GM23338 (cell line): ENCODE data around the gene STXBP2.

Source experiments
- CREB1 ChIP-seq: fragments of 250-450 bp; sonication (Bioruptor Pico); IDR thresholded peaks from 2 replicates; pipeline ENCODE4 v1.5.0; 2020; ENCODE audit warnings: low read depth, mild to moderate bottlenecking, moderate library complexity
- CTCF ChIP-seq, 2 experiments: fragments of 200-600 bp in 1 of 2; sonication (generic) in 1 of 2; conservative IDR thresholded peaks; 2 replicates each; pipeline versions ENCODE4 v1.5.1 to v1.6.1; 2016 to 2017; ENCODE audit warnings: antibody characterized with exemption in 2 of 2, low read depth in 2 of 2, mild to moderate bottlenecking in 2 of 2, moderate library complexity in 1 of 2
- ETS1 ChIP-seq: IDR thresholded peaks from 2 replicates; pipeline ENCODE4 v1.6.1; 2016; ENCODE audit warnings: antibody characterized with exemption
- EZH2 ChIP-seq: fragments of 200-600 bp; sonication (generic); IDR thresholded peaks from one replicate; pipeline ENCODE4 v1.8.0; 2017; ENCODE audit warnings: antibody characterized with exemption, mild to moderate bottlenecking, low read depth; ENCODE audit not compliant: unreplicated experiment
- EZH2phosphoT487 ChIP-seq: fragments of 200-600 bp; sonication (generic); IDR thresholded peaks from one replicate; pipeline ENCODE4 v1.8.1; 2018; ENCODE audit warnings: antibody characterized with exemption; ENCODE audit not compliant: unreplicated experiment
- JUNB ChIP-seq: IDR thresholded peaks from one replicate; pipeline ENCODE4 v1.6.1; 2016; ENCODE audit warnings: antibody characterized with exemption; ENCODE audit not compliant: unreplicated experiment
- NANOG ChIP-seq: IDR thresholded peaks from 2 replicates; pipeline ENCODE4 v1.6.1; 2016; ENCODE audit warnings: antibody characterized with exemption, borderline replicate concordance
- POLR2AphosphoS5 ChIP-seq: IDR thresholded peaks from 2 replicates; pipeline ENCODE4 v1.6.1; 2016; ENCODE audit warnings: antibody characterized with exemption, low read depth
- REST ChIP-seq: IDR thresholded peaks from one replicate; pipeline ENCODE4 v1.6.1; 2018; ENCODE audit warnings: antibody characterized with exemption; ENCODE audit not compliant: unreplicated experiment
- STAT1 ChIP-seq: IDR thresholded peaks from one replicate; pipeline ENCODE4 v1.6.1; 2016; ENCODE audit warnings: antibody characterized with exemption; ENCODE audit not compliant: unreplicated experiment
- ZNF114 ChIP-seq: fragments of 250-450 bp; sonication (Bioruptor Pico); IDR thresholded peaks from 2 replicates; pipeline ENCODE4 v1.5.0; 2020; ENCODE audit warnings: mild to moderate bottlenecking, moderate library complexity
- ZNF331 ChIP-seq: fragments of 250-450 bp; sonication (Bioruptor Pico); IDR thresholded peaks from 2 replicates; pipeline ENCODE4 v1.5.0; 2020; ENCODE audit warnings: low read depth, mild to moderate bottlenecking, moderate library complexity
- ZNF462 ChIP-seq: fragments of 250-450 bp; sonication (Bioruptor Pico); IDR thresholded peaks from 2 replicates; pipeline ENCODE4 v1.5.0; 2020; ENCODE audit warnings: mild to moderate bottlenecking, moderate library complexity

GRCh38 chr19:7612282-7613274 lies 24.3 kb upstream of the STXBP2 start:
- TF ChIP-seq CTCF (conservative IDR thresholded peaks at IDR 0.05; ENCODE audit: low read depth in 2 of 2): no peak
- TF ChIP-seq POLR2AphosphoS5: no peak
- TF ChIP-seq EZH2: no peak
- TF ChIP-seq CREB1 (CRISPR knock-in tag): no peak
- no peak for TF ChIP-seq ZNF114 (CRISPR knock-in tag)
- TF ChIP-seq REST: no peak
- no peak for TF ChIP-seq EZH2phosphoT487
- no peak for TF ChIP-seq ETS1
- TF ChIP-seq JUNB: no peak
- no peak for TF ChIP-seq NANOG
- TF ChIP-seq STAT1: no peak
- no peak for TF ChIP-seq ZNF462 (CRISPR knock-in tag)
- TF ChIP-seq ZNF331 (CRISPR knock-in tag): no peak
